Central memory CD8-positive, alpha-beta T cell (primary cell): Measurements from ENCODE around the gene EML6.

ENCODE experiments used
- ATAC-seq: fragments of 150-1000 bp; cut with Tn5 transposase; replicated peaks from 2 replicates; pipeline ENCODE4 v1.10.0; 2022; ENCODE audit warnings: mild to moderate bottlenecking, moderate FRiP score, moderate number of reproducible peaks; ENCODE audit not compliant: poor library complexity, severe bottlenecking; ENCODE audit errors: extremely low read depth
- DNase-seq, 2 donors: peaks; one replicate each; pipeline ENCODE4 v3.0.0; 2021; ENCODE audit warnings: low spot score in 2 of 2
- H3K27ac Mint-ChIP-seq: one replicate; pipeline ENCODE4 v1.8.0; 2022; ENCODE audit warnings: low read depth, mild to moderate bottlenecking, moderate library complexity, mixed read lengths
- H3K27me3 Mint-ChIP-seq: one replicate; pipeline ENCODE4 v1.8.0; 2022; ENCODE audit warnings: mixed read lengths
- H3K36me3 Mint-ChIP-seq: one replicate; pipeline ENCODE4 v1.8.0; 2022; ENCODE audit warnings: mild to moderate bottlenecking, moderate library complexity, mixed read lengths; ENCODE audit not compliant: insufficient read depth
- H3K4me1 Mint-ChIP-seq: one replicate; pipeline ENCODE4 v1.8.0; 2022; ENCODE audit warnings: mixed read lengths
- H3K4me3 Mint-ChIP-seq: one replicate; pipeline ENCODE4 v1.8.0; 2022; ENCODE audit warnings: mild to moderate bottlenecking, moderate library complexity, mixed read lengths
- H3K9me3 Mint-ChIP-seq: one replicate; pipeline ENCODE4 v1.8.0; 2022; ENCODE audit warnings: mixed read lengths

The EML6 gene

DNA sequence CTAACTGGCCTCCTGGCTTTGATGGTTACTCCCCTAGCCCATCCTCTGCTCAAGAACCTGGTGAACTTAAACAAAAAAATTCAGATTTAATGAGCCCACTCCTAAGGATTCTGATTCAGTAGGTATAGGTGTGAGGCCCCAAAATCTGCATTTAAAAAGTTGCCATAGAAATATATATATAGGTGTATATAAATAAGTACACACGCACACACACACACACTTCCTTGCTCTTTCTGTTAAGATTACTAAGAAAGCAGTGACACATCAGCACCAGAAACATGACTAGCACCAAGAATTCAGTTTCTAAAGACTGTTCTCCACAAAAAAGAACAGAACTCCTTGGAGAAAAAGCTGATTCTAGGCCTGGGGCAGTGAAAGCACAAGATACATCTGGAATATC lies 17.8 kb downstream of the EML6 start:
- ATAC-seq, result no peak
- Mint-ChIP-seq H3K27ac (no peak overlapping the region), H3K4me1 (no peaks in the 10 kb centered on the region), H3K27me3 (peaks cover 9% of the 10 kb centered on the region), H3K9me3 (no peaks in the 10 kb centered on the region), H3K36me3 (no peaks in the 10 kb centered on the region), H3K4me3 (no peak overlapping the region)
- no peak for DNase-seq

DNA sequence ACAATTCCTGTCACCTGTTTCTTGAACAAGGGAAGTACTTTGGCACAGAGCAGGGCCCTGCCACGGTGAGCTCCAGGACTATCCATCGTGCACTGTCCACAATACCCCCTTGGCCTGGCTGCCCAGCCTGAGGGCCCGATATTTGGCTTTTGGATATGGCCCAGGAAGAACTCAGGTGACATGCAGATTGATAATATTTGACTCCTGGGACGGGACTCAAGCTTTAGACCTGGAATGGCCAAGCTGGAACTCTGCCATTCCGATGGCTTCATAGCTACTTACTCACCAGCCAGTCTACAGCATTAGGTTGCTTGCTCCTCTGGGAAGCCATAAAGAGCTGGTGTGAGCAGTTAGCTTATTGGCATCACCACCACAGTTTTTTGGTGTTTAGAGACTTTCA lies 26.6 kb downstream of the EML6 start:
- no peaks in the 10 kb centered on the region for H3K27me3 Mint-ChIP-seq

DNA sequence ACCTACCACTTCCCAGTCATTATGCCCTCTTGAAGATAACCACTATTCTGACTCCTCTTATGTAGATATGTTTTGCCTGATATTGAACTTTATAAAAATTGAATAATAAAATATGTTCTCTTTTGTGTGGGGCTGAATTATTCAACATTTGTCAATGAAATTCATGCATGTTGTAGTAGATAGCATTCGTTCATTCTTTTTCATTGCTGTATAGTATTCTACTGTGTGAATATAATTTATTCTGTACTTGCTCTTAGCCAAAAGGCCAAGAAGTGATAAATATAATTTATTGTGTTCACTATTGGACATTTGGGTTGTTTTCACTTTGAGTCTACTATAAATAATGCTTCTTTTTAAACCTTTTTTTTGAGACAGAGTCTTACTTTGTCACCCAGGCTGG lies 29.0 kb downstream of the EML6 start:
- Mint-ChIP-seq H3K9me3 (no peaks in the 10 kb centered on the region), H3K4me1 (no peaks in the 10 kb centered on the region), H3K36me3 (peaks cover 1% of the 10 kb centered on the region), H3K4me3 (no peak overlapping the region), H3K27me3 (peaks cover 7% of the 10 kb centered on the region), H3K27ac (no peak overlapping the region)
- DNase-seq (no peak), ATAC-seq (no peak)

More for the DNA sequence above, 26.6 kb downstream of the EML6 start:
- no peak overlapping the region for H3K27ac Mint-ChIP-seq
- no peaks in the 10 kb centered on the region for H3K4me1 Mint-ChIP-seq
- no peaks in the 10 kb centered on the region for H3K9me3 Mint-ChIP-seq
- ATAC-seq, result no peak
- peaks cover 1% of the 10 kb centered on the region for H3K36me3 Mint-ChIP-seq
- no peak for DNase-seq
- H3K4me3 Mint-ChIP-seq, result no peak overlapping the region

DNA sequence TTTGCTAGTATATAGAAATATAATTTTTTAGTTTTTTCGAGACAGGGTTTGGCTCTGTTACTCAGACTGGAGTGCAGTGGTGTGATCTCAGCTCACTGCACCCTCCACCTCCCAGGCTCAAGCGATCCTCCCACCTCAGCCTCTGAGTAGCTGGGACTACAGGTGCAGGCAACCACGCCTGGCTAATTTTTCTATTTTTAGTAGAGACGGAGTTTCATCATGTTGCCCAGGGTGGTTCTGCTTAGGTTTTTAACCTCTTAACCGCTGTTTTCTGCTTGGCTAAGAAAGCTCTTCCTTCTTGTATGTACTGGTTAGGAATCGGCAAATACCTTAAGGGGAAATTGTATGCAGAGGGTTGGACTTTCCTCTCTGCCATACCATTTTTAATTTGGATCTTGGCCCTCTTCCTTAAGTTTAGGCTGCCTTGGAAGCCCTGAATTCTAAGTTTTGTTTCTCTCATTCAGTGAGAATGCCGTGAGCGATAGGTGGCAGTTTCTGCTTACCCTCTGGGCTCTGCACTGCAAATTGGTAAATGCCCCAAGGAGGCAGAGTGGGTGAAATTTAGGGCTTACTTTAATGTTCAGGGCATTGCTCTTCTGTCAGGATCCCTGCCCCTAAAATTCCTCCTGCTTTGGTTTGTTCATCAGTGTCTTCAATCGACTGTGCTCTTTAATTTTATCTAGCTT lies 32.3 kb downstream of the EML6 start:
- H3K27me3 Mint-ChIP-seq, result peaks cover 7% of the 10 kb centered on the region
- DNase-seq (no peak), ATAC-seq (no peak)
- H3K9me3 Mint-ChIP-seq, result no peaks in the 10 kb centered on the region
- no peak overlapping the region for H3K27ac Mint-ChIP-seq
- peaks cover 1% of the 10 kb centered on the region for H3K36me3 Mint-ChIP-seq
- H3K4me3 Mint-ChIP-seq, result no peak overlapping the region
- H3K4me1 Mint-ChIP-seq, result no peaks in the 10 kb centered on the region

DNA sequence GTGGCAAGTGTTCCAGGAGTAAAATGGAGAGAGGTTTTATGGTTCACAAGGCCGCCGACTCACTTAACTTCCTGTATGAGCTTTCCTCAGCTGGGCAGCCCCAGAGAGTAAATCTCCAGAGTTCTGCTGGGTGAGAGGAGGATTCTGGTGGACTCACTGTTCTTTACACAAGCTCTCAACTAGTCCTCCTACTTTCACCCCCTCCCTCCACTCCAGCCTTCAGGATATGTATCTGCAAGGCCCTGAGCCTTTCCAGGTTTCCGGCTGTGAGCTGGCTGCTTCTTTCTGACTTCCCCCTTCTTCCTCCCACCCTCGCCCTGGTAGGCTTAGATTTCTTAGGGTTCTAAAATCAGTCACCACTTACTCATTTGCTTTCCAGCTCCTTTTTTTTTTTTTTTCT lies 34.0 kb downstream of the EML6 start:
- Mint-ChIP-seq H3K9me3 (no peaks in the 10 kb centered on the region), H3K4me3 (no peak overlapping the region), H3K36me3 (peaks cover 1% of the 10 kb centered on the region), H3K4me1 (no peaks in the 10 kb centered on the region), H3K27me3 (peaks cover 11% of the 10 kb centered on the region), H3K27ac (no peak overlapping the region)
- no peak for ATAC-seq
- DNase-seq, result no peak

DNA sequence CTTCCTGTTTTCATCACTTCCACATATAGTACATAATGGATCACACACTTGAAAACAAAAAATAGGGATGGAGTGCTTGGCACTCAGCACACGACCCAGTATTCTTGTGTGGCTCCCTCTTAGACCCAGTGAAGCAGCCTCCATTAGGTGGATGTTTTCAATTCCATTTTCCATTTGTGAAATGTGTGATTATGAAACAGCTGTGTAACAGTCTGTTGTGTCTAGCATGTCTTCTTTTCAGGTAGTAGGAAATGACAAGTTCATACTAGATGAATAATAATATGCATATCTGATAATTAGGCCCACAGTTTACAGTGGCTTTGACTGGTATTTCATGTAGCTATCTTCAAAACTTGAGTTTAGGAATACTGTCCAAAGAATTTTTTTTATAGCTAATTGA lies 35.5 kb downstream of the EML6 start:
- Mint-ChIP-seq H3K27me3 (peaks cover 16% of the 10 kb centered on the region), H3K27ac (no peak overlapping the region), H3K4me3 (no peak overlapping the region), H3K9me3 (no peaks in the 10 kb centered on the region), H3K36me3 (no peaks in the 10 kb centered on the region), H3K4me1 (no peaks in the 10 kb centered on the region)
- ATAC-seq (no peak), DNase-seq (no peak)

DNA sequence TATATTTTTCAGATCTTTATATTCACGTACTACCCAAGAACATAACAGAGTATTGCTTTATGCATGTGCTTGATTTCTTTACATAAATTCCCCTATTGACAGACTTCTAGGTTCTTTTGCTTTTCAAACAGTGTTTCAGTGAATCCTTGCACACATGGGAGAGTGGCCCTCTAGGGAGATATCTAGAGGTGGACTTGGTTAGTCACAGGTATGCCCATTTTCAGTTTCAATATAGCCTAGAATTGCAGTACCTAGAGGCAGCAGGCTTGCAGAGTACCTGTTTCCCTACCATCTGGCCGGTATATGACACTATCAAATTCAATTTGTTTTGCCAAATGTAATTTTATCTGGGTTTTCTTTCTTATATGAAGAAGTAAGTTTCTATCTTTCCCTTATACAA lies 36.8 kb downstream of the EML6 start:
- H3K4me3 Mint-ChIP-seq, result no peak overlapping the region
- no peak overlapping the region for H3K27ac Mint-ChIP-seq
- no peaks in the 10 kb centered on the region for H3K9me3 Mint-ChIP-seq
- no peaks in the 10 kb centered on the region for H3K4me1 Mint-ChIP-seq
- H3K27me3 Mint-ChIP-seq, result peaks cover 16% of the 10 kb centered on the region
- ATAC-seq (no peak), DNase-seq (no peak)
- no peaks in the 10 kb centered on the region for H3K36me3 Mint-ChIP-seq

DNA sequence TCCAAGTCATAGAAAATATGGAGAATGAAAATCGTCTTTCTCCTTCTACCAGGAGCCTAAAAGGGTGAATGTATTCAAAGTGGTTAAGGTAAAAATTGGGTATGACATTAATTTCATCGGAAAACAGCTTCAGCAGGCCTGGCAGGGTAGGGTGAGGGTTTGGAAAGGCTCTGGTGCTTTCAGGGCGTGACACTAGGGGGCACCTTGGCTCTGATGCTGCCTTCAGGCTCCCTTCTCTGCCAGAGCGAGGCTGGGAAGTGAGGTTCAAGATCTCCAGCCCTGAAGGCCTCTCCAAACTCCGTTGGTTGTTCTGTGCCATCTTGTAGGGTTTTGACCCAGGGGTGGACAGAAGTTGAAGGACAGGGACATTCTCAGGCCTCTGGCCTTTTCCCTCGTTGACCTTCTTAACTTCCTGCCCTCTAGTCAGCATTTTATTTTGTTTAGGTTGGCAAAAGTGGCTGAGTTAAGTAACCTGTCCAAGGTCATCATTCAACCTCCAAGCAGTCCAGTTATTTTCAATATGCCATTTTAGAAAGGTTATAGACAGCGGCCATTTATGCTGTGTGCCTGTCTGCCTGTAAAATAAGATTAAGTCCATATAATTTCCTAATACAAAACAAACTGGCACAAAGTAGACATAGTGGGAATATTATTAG lies 40.3 kb downstream of the EML6 start:
- H3K27ac Mint-ChIP-seq, result no peak overlapping the region
- no peaks in the 10 kb centered on the region for H3K9me3 Mint-ChIP-seq
- no peaks in the 10 kb centered on the region for H3K4me1 Mint-ChIP-seq
- no peak for DNase-seq
- no peak for ATAC-seq
- peaks cover 10% of the 10 kb centered on the region for H3K27me3 Mint-ChIP-seq
- no peak overlapping the region for H3K4me3 Mint-ChIP-seq
- H3K36me3 Mint-ChIP-seq, result no peaks in the 10 kb centered on the region

DNA sequence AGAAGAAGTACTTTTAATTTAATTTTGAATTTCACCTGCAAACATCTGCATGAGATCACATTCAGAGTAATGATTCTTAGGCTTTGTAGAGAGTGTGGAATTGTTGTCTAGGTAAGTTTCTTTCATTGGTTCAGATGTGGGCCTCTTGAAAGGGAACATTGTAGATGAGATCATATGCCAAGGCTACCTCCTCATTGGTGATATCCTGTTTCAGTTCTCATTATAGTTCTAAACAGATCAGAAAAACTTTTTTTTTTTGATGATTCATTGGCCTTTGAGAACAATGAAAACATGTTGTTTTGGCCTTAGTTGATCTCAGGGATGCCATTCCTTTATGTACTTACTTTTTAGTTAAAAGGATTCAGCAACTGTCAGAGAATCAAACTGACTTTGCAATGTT lies 44.5 kb downstream of the EML6 start:
- H3K4me1 Mint-ChIP-seq, result no peaks in the 10 kb centered on the region
- no peak overlapping the region for H3K27ac Mint-ChIP-seq
- peaks cover under 1% of the 10 kb centered on the region for H3K27me3 Mint-ChIP-seq
- no peaks in the 10 kb centered on the region for H3K36me3 Mint-ChIP-seq
- no peak for DNase-seq
- H3K4me3 Mint-ChIP-seq, result no peak overlapping the region
- no peaks in the 10 kb centered on the region for H3K9me3 Mint-ChIP-seq
- ATAC-seq, result no peak

DNA sequence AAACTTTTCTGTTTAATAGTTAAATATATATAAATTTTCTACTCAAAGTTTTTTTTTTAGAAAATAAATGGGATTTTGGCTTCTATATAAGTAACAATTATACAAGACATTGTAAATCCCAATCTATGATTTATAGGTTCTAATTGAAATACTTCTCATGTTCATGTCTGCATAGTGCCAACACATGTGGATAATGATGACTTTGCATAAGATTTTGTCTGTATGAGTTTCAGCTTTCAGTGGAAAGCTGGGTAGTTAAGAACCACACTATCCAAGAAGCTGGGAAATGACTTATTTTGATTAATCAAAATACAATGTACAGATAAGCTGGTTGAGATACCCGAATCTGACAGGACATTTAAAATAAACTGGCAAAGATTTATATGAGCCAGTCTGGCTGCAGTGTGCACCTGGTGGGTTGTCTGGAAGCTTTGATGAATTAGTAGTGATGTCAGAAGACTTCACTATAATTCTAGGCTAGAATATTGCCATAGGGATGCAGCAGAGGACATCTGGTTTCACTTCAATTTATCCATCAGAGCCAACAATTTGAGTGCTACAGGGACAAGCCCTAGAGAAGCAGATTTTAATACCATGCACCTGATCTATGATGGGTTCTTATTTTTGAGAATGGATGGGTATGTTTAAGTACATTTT lies 45.4 kb downstream of the EML6 start:
- Mint-ChIP-seq H3K9me3 (no peaks in the 10 kb centered on the region), H3K36me3 (no peaks in the 10 kb centered on the region), H3K4me1 (no peaks in the 10 kb centered on the region), H3K27me3 (no peaks in the 10 kb centered on the region), H3K27ac (no peak overlapping the region), H3K4me3 (no peak overlapping the region)
- no peak for ATAC-seq
- DNase-seq, result no peak

DNA sequence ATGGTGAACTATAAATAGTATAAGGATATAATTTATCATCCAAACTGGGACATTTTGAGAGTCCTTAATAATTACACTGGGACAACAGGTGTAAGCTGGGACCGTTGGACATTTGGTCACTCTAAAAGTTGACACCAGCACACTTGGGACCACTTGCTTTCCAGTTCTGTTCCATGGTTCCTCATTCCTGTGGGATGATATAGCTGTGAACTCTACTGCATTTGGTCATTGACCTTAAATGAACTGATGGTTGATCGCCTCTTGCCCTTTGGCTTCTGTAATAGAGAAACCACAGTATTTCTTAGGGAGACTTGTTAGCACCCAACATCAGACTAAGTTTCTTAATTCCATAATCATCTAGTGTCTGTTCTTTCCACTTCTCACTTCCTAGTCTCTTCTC lies 46.7 kb downstream of the EML6 start:
- Mint-ChIP-seq H3K36me3 (peaks cover 2% of the 10 kb centered on the region), H3K9me3 (peaks cover 2% of the 10 kb centered on the region), H3K27me3 (no peaks in the 10 kb centered on the region), H3K4me1 (no peaks in the 10 kb centered on the region), H3K27ac (no peak overlapping the region), H3K4me3 (no peak overlapping the region)
- DNase-seq (no peak), ATAC-seq (no peak)

DNA sequence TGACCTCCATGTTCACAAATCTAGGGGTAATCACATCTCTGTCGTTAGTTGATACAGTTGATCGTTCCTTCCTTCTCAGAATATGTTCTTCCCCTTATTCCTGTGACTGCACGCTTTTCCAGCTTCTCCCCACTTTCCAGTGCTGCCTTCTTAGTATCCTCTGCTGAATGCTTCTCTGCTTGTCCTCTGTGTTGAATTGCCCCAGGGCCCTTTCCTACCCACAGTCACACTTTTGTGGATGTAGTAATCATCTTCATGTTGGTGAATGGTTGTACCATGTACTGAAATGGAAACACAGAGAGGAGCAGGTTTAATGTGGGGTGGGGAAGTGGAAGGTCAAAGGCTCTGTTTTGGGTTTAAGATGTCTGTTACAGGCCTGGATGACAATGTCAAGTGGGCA lies 47.2 kb downstream of the EML6 start:
- H3K4me3 Mint-ChIP-seq, result no peak overlapping the region
- no peak overlapping the region for H3K27ac Mint-ChIP-seq
- H3K9me3 Mint-ChIP-seq, result peaks cover 7% of the 10 kb centered on the region
- ATAC-seq (no peak), DNase-seq (no peak)
- H3K36me3 Mint-ChIP-seq, result peaks cover 2% of the 10 kb centered on the region
- H3K27me3 Mint-ChIP-seq, result no peaks in the 10 kb centered on the region
- no peaks in the 10 kb centered on the region for H3K4me1 Mint-ChIP-seq
